ENCODE results near the gene PTPN14.

PTPN14 gene

GRCh38 chr1:214413315-214413714, 138.1 kb downstream of the PTPN14 start:
- no peak for DNase-seq
- no peaks in the 10 kb centered on the region for H4K20me1 ChIP-seq (ENCODE audit: insufficient read depth, low read length)
- H3K36me3 ChIP-seq (replicated peaks; ENCODE audit: insufficient read depth, low read length) = no peaks in the 10 kb centered on the region

GRCh38 chr1:214404571-214405213, 146.7 kb downstream of the PTPN14 start:
- Histone ChIP-seq H3K9me2 (replicated peaks; ENCODE audit: insufficient read depth, low read length) (no peaks in the 10 kb centered on the region), H3K36me3 (replicated peaks; ENCODE audit: insufficient read depth, low read length) (no peaks in the 10 kb centered on the region), H3K4me2 (ENCODE audit: low read depth, low read length) (peak overlapping the region; percentile 5), H3K4me1 (ENCODE audit: low read length) (peaks cover 16% of the 10 kb centered on the region), H3K4me3 (ENCODE audit: low read length) (no peak overlapping the region), H3K9ac (ENCODE audit: low read length) (no peak overlapping the region), H2AFZ (ENCODE audit: low read length) (no peak overlapping the region), H3K27ac (ENCODE audit: low read length) (no peak overlapping the region; the same call in 1 of the 2 replicates), H3K9me3 (replicated peaks; ENCODE audit: insufficient read depth, low read length) (no peaks in the 10 kb centered on the region), H3K79me2 (ENCODE audit: low read length) (no peaks in the 10 kb centered on the region), H4K20me1 (ENCODE audit: insufficient read depth, low read length) (no peaks in the 10 kb centered on the region), H3K27me3 (replicated peaks; ENCODE audit: insufficient read depth, low read length) (no peaks in the 10 kb centered on the region), H3F3A (ENCODE audit: insufficient read depth, low read length) (peaks cover 11% of the 10 kb centered on the region; the same call in 1 of the 2 replicates)
- peak; percentile 36 for DNase-seq
- TF ChIP-seq EZH2phosphoT487 (IDR thresholded peaks at IDR 0.05; ENCODE audit: low read length) (no peak), EZH2 (optimal IDR thresholded peaks at IDR 0.05; ENCODE audit: low read depth, low read length) (no peak)
- TF ChIP-seq, protein P1, sequence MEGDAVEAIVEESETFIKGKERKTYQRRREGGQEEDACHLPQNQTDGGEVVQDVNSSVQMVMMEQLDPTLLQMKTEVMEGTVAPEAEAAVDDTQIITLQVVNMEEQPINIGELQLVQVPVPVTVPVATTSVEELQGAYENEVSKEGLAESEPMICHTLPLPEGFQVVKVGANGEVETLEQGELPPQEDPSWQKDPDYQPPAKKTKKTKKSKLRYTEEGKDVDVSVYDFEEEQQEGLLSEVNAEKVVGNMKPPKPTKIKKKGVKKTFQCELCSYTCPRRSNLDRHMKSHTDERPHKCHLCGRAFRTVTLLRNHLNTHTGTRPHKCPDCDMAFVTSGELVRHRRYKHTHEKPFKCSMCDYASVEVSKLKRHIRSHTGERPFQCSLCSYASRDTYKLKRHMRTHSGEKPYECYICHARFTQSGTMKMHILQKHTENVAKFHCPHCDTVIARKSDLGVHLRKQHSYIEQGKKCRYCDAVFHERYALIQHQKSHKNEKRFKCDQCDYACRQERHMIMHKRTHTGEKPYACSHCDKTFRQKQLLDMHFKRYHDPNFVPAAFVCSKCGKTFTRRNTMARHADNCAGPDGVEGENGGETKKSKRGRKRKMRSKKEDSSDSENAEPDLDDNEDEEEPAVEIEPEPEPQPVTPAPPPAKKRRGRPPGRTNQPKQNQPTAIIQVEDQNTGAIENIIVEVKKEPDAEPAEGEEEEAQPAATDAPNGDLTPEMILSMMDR (IDR thresholded peaks at IDR 0.05; ENCODE audit: low read length) = no peak

More at GRCh38 chr1:214413315-214413714, 138.1 kb downstream of the PTPN14 start:
- no peaks in the 10 kb centered on the region for H3K9me3 ChIP-seq (replicated peaks; ENCODE audit: insufficient read depth, low read length)
- H3K9ac ChIP-seq (ENCODE audit: low read length) = no peak overlapping the region
- H3F3A ChIP-seq (ENCODE audit: insufficient read depth, low read length) = no peaks in the 10 kb centered on the region
- TF ChIP-seq EZH2phosphoT487 (IDR thresholded peaks at IDR 0.05; ENCODE audit: low read length) (no peak), EZH2 (optimal IDR thresholded peaks at IDR 0.05; ENCODE audit: low read depth, low read length) (no peak)
- TF ChIP-seq, protein P1 (IDR thresholded peaks at IDR 0.05; ENCODE audit: low read length) = no peak
- no peak overlapping the region for H3K4me2 ChIP-seq (ENCODE audit: low read depth, low read length)
- H2AFZ ChIP-seq (ENCODE audit: low read length) = no peak overlapping the region
- no peaks in the 10 kb centered on the region for H3K79me2 ChIP-seq (ENCODE audit: low read length)
- H3K27me3 ChIP-seq (replicated peaks; ENCODE audit: insufficient read depth, low read length) = no peaks in the 10 kb centered on the region
- H3K9me2 ChIP-seq (replicated peaks; ENCODE audit: insufficient read depth, low read length) = no peaks in the 10 kb centered on the region
- H3K27ac ChIP-seq (ENCODE audit: low read length) = no peak overlapping the region
- no peak overlapping the region for H3K4me3 ChIP-seq (ENCODE audit: low read length)
- H3K4me1 ChIP-seq (ENCODE audit: low read length) = peaks cover 16% of the 10 kb centered on the region

DNA sequence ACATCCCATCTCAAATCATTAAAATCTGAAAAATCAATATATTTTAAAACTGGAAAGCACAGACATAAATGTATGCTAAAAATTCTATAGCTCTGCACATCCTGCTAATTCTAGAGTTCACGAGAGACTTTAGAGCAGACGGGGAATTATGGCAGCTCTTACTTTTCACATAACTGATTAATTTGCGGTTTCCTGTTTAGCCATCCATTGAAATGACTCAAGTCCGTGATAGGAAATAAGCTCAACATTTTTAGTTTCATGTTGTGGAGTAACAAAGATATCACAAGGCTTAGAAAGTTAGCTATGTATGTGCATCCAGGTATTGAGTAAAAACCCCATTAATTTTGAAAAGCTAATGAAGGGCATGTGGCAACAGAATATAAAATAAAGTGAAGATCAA, 147.2 kb downstream of the PTPN14 start:
- TF ChIP-seq EZH2phosphoT487 (IDR thresholded peaks at IDR 0.05; ENCODE audit: low read length) = no peak
- H3K4me1 ChIP-seq (ENCODE audit: low read length) = peaks cover 16% of the 10 kb centered on the region
- no peaks in the 10 kb centered on the region for H3K27me3 ChIP-seq (replicated peaks; ENCODE audit: insufficient read depth, low read length)
- H3K9me2 ChIP-seq (replicated peaks; ENCODE audit: insufficient read depth, low read length) = no peaks in the 10 kb centered on the region
- peak; percentile 80 for DNase-seq
- peaks cover 11% of the 10 kb centered on the region; the same call in 1 of the 2 replicates for H3F3A ChIP-seq (ENCODE audit: insufficient read depth, low read length)
- H3K79me2 ChIP-seq (ENCODE audit: low read length) = no peaks in the 10 kb centered on the region
- peak overlapping the region; percentile 5; the same call in 1 of the 2 replicates for H3K4me2 ChIP-seq (ENCODE audit: low read depth, low read length)
- H3K9me3 ChIP-seq (replicated peaks; ENCODE audit: insufficient read depth, low read length) = no peaks in the 10 kb centered on the region
- H4K20me1 ChIP-seq (ENCODE audit: insufficient read depth, low read length) = no peaks in the 10 kb centered on the region
- H2AFZ ChIP-seq (ENCODE audit: low read length) = no peak overlapping the region
- H3K27ac ChIP-seq (ENCODE audit: low read length) = no peak overlapping the region; the same call in 1 of the 2 replicates
- H3K9ac ChIP-seq (ENCODE audit: low read length) = no peak overlapping the region
- H3K36me3 ChIP-seq (replicated peaks; ENCODE audit: insufficient read depth, low read length) = no peaks in the 10 kb centered on the region
- no peak overlapping the region for H3K4me3 ChIP-seq (ENCODE audit: low read length)

GRCh38 chr1:214403431-214403830, 148.0 kb downstream of the PTPN14 start:
- Histone ChIP-seq H3K27me3 (replicated peaks; ENCODE audit: insufficient read depth, low read length) (no peaks in the 10 kb centered on the region), H3K27ac (ENCODE audit: low read length) (no peak overlapping the region), H3K9me2 (replicated peaks; ENCODE audit: insufficient read depth, low read length) (no peaks in the 10 kb centered on the region), H3K4me1 (ENCODE audit: low read length) (peaks cover 16% of the 10 kb centered on the region), H3K36me3 (replicated peaks; ENCODE audit: insufficient read depth, low read length) (no peaks in the 10 kb centered on the region), H3K4me2 (ENCODE audit: low read depth, low read length) (peak overlapping the region; percentile 5; the same call in 1 of the 2 replicates), H4K20me1 (ENCODE audit: insufficient read depth, low read length) (no peaks in the 10 kb centered on the region), H2AFZ (ENCODE audit: low read length) (no peak overlapping the region), H3K9me3 (replicated peaks; ENCODE audit: insufficient read depth, low read length) (no peaks in the 10 kb centered on the region), H3K9ac (ENCODE audit: low read length) (no peak overlapping the region), H3K79me2 (ENCODE audit: low read length) (no peaks in the 10 kb centered on the region), H3K4me3 (ENCODE audit: low read length) (no peak overlapping the region), H3F3A (ENCODE audit: insufficient read depth, low read length) (peaks cover 11% of the 10 kb centered on the region; the same call in 1 of the 2 replicates)
- TF ChIP-seq, protein P1 (IDR thresholded peaks at IDR 0.05; ENCODE audit: low read length) = no peak
- TF ChIP-seq EZH2phosphoT487 (IDR thresholded peaks at IDR 0.05; ENCODE audit: low read length) = no peak
- TF ChIP-seq EZH2 (optimal IDR thresholded peaks at IDR 0.05; ENCODE audit: low read depth, low read length) = no peak
- DNase-seq = no peak
